OCI-M1 (cell line): Measurements from ENCODE around the gene MYRF.

ENCODE experiments used
- DNase-seq: peaks from one replicate; lab custom pipeline; 2025; lab: John Stamatoyannopoulos, UW

MYRF gene

GRCh38 chr11:61718621-61719302 lies 33.7 kb upstream of the MYRF start:
- DNase-seq: no peak

- DNase-seq: no peak
These were observed 32.5 kb upstream of the MYRF start for GRCh38 chr11:61719978-61720377.

- DNase-seq: no peak
These were observed 31.8 kb upstream of the MYRF start for GRCh38 chr11:61720597-61720996.

- DNase-seq: no peak
These were observed 28.0 kb upstream of the MYRF start for GRCh38 chr11:61724437-61724836.

- no peak for DNase-seq
These were observed 26.6 kb upstream of the MYRF start for GRCh38 chr11:61725781-61726231.

- DNase-seq: no peak
These were observed 25.7 kb upstream of the MYRF start for GRCh38 chr11:61726775-61727174.

- no peak for DNase-seq
These were observed 25.0 kb upstream of the MYRF start for GRCh38 chr11:61727401-61727811.

GRCh38 chr11:61728066-61728939 lies 24.1 kb upstream of the MYRF start:
- no peak for DNase-seq

- no peak for DNase-seq
These were observed 23.6 kb upstream of the MYRF start for GRCh38 chr11:61728940-61729219.

GRCh38 chr11:61730240-61730994 lies 22.0 kb upstream of the MYRF start:
- DNase-seq: no peak

- no peak for DNase-seq
These were observed 21.1 kb upstream of the MYRF start for GRCh38 chr11:61731211-61731951.

- no peak for DNase-seq
These were observed 20.3 kb upstream of the MYRF start for GRCh38 chr11:61731952-61732675.

- no peak for DNase-seq
These were observed 19.7 kb upstream of the MYRF start for GRCh38 chr11:61732705-61733104.

GRCh38 chr11:61733120-61733978 lies 19.1 kb upstream of the MYRF start:
- peak; percentile 91 for DNase-seq

GRCh38 chr11:61734767-61735166 lies 17.7 kb upstream of the MYRF start:
- no peak for DNase-seq

- DNase-seq: no peak
These were observed 17.0 kb upstream of the MYRF start for GRCh38 chr11:61735391-61735790.

GRCh38 chr11:61736310-61736709 lies 16.1 kb upstream of the MYRF start:
- DNase-seq: no peak

GRCh38 chr11:61737131-61737530 lies 15.3 kb upstream of the MYRF start:
- peak; percentile 52 for DNase-seq

GRCh38 chr11:61737636-61738386 lies 14.6 kb upstream of the MYRF start:
- no peak for DNase-seq

GRCh38 chr11:61738776-61739175 lies 13.7 kb upstream of the MYRF start:
- DNase-seq: no peak
